WTC11 (cell line): ENCODE results near the gene SLC12A6. TPM values are rescaled to one million over a fixed set of nuclear protein-coding genes. Genes with fewer than 3 reads are reported as not detected.

Experiments
- ATAC-seq: fragments of 200-7000 bp; cut with Tn5 transposase; 2 replicates; pipeline ENCODE4 v1.10.0; 2021; ENCODE audit warnings: mild to moderate bottlenecking, moderate library complexity
- CTCF ChIA-PET: fragments of 300-600 bp; sonication (Branson Sonifier 250); formaldehyde crosslinking; loops from one replicate; lab custom pipeline; 2021; ENCODE audit warnings: antibody characterized with exemption; lab: Charles Lee
- POLR2A ChIA-PET: fragments of 350-600 bp; sonication (Branson Sonifier 250); formaldehyde crosslinking; loops from one replicate; lab custom pipeline; 2021; ENCODE audit warnings: antibody characterized with exemption; lab: Charles Lee
- DNase-seq: peaks from one replicate; pipeline ENCODE4 v3.0.0; 2021; ENCODE audit warnings: low spot score
- H3K27ac Mint-ChIP-seq: 2 replicates; pipeline ENCODE4 v1.8.0; 2021; ENCODE audit warnings: mixed read lengths
- H3K27me3 Mint-ChIP-seq: 2 replicates; pipeline ENCODE4 v1.8.0; 2021; ENCODE audit warnings: low read depth, mild to moderate bottlenecking, moderate library complexity, mixed read lengths
- H3K36me3 Mint-ChIP-seq: 2 replicates; pipeline ENCODE4 v1.8.0; 2021; ENCODE audit warnings: mixed read lengths
- H3K4me1 Mint-ChIP-seq: 2 replicates; pipeline ENCODE4 v1.8.0; 2022; ENCODE audit warnings: mixed read lengths
- H3K4me3 Mint-ChIP-seq: 2 replicates; pipeline ENCODE4 v1.8.0; 2021; ENCODE audit warnings: mild to moderate bottlenecking, moderate library complexity, mixed read lengths
- H3K9me3 Mint-ChIP-seq: 2 replicates; pipeline ENCODE4 v1.8.0; 2021; ENCODE audit warnings: mixed read lengths
- AR ChIP-seq: fragments of 250-450 bp; sonication (Bioruptor Pico); IDR thresholded peaks from 2 replicates; pipeline ENCODE4 v1.9.0; 2021; ENCODE audit warnings: mild to moderate bottlenecking
- CDX4 ChIP-seq: fragments of 250-450 bp; sonication (Bioruptor Pico); IDR thresholded peaks from 2 replicates; pipeline ENCODE4 v1.9.0; 2021; ENCODE audit warnings: moderate library complexity, mild to moderate bottlenecking, inconsistent platforms, borderline replicate concordance
- CREB1 ChIP-seq: sonication (generic); formaldehyde crosslinking; IDR thresholded peaks from 2 replicates; pipeline ENCODE4 v1.8.0; 2023; ENCODE audit warnings: mild to moderate bottlenecking, missing genetic modification reagents
- E2F1 ChIP-seq: sonication (generic); formaldehyde crosslinking; IDR thresholded peaks from 2 replicates; pipeline ENCODE4 v1.8.0; 2022; ENCODE audit warnings: mild to moderate bottlenecking, missing genetic modification reagents
- E2F5 ChIP-seq: sonication (generic); formaldehyde crosslinking; IDR thresholded peaks from 2 replicates; pipeline ENCODE4 v1.8.1; 2022; ENCODE audit warnings: mild to moderate bottlenecking, moderate library complexity, missing genetic modification reagents
- ERG ChIP-seq: fragments of 250-450 bp; sonication (Bioruptor Pico); IDR thresholded peaks from 2 replicates; pipeline ENCODE4 v1.8.0; 2021; ENCODE audit warnings: mild to moderate bottlenecking
- GTF2I ChIP-seq: fragments of 250-450 bp; sonication (Bioruptor Pico); conservative IDR thresholded peaks from 2 replicates; pipeline ENCODE4 v1.4.0; 2021; ENCODE audit warnings: mild to moderate bottlenecking
- IRF1 ChIP-seq: sonication (generic); formaldehyde crosslinking; IDR thresholded peaks from 2 replicates; pipeline ENCODE4 v1.8.0; 2023; ENCODE audit warnings: missing genetic modification reagents
- MAX ChIP-seq: sonication (generic); formaldehyde crosslinking; IDR thresholded peaks from 2 replicates; pipeline ENCODE4 v1.8.0; 2022; ENCODE audit warnings: mild to moderate bottlenecking, missing genetic modification reagents
- MXD4 ChIP-seq: fragments of 250-450 bp; sonication (Bioruptor Pico); IDR thresholded peaks from 2 replicates; pipeline ENCODE4 v1.8.0; 2021; ENCODE audit warnings: mild to moderate bottlenecking, moderate library complexity, borderline replicate concordance
- NFYB ChIP-seq: sonication (generic); formaldehyde crosslinking; conservative IDR thresholded peaks from 2 replicates; pipeline ENCODE4 v1.8.0; 2022; ENCODE audit warnings: low read depth, missing genetic modification reagents
- USF1 ChIP-seq: sonication (generic); formaldehyde crosslinking; IDR thresholded peaks from 2 replicates; pipeline ENCODE4 v1.8.0; 2022; ENCODE audit warnings: mild to moderate bottlenecking, missing genetic modification reagents
- ZBTB43 ChIP-seq: sonication (generic); formaldehyde crosslinking; IDR thresholded peaks from 2 replicates; pipeline ENCODE4 v1.8.1; 2023; ENCODE audit warnings: mild to moderate bottlenecking, missing genetic modification reagents
- ZMAT4 ChIP-seq: fragments of 250-450 bp; sonication (Bioruptor Pico); IDR thresholded peaks from 2 replicates; pipeline ENCODE4 v1.9.0; 2021; ENCODE audit warnings: mild to moderate bottlenecking
- ZNF121 ChIP-seq: sonication (generic); formaldehyde crosslinking; IDR thresholded peaks from 2 replicates; pipeline ENCODE4 v1.8.0; 2023; ENCODE audit warnings: missing genetic modification reagents
- ZNF423 ChIP-seq: fragments of 250-450 bp; sonication (Bioruptor Pico); IDR thresholded peaks from 2 replicates; pipeline ENCODE4 v2.1.2; 2022; ENCODE audit warnings: mild to moderate bottlenecking, moderate library complexity
- total RNA-seq: library from RNA; stranded (reverse); gene quantifications from 3 replicates; pipeline ENCODE4 v1.2.3, GENCODE V29; 2021

The SLC12A6 gene
- total RNA-seq, 1 experiment from 2014 or later, result 16.2 TPM

- ChIA-PET CTCF (no interaction called here), POLR2A (no interaction called here)
- ATAC-seq, result no peak
- peak overlapping the region; percentile 19; the same call in 1 of the 2 replicates for H3K4me3 Mint-ChIP-seq
- no peak for DNase-seq
- H3K9me3 Mint-ChIP-seq, result no peaks in the 10 kb centered on the region
- peaks cover 27% of the 10 kb centered on the region for H3K4me1 Mint-ChIP-seq
- peaks cover 25% of the 10 kb centered on the region for H3K36me3 Mint-ChIP-seq
- peak overlapping the region; percentile 60; the same call in 1 of the 2 replicates for H3K27ac Mint-ChIP-seq
- TF ChIP-seq USF1 (CRISPR knock-in tag), result no peak
- no peak for TF ChIP-seq CDX4 (CRISPR knock-in tag)
- TF ChIP-seq ZMAT4 (CRISPR knock-in tag), result no peak
- TF ChIP-seq MXD4 (CRISPR knock-in tag), result no peak
- no peak for TF ChIP-seq GTF2I (CRISPR knock-in tag)
- TF ChIP-seq IRF1, result no peak
- no peak for TF ChIP-seq E2F1 (CRISPR knock-in tag)
- peaks cover 6% of the 10 kb centered on the region for H3K27me3 Mint-ChIP-seq
Observed at GRCh38 chr15:34339946-34340345, 2.4 kb upstream of the SLC12A6 start.

- Mint-ChIP-seq H3K27ac (no peak overlapping the region), H3K27me3 (peaks cover 6% of the 10 kb centered on the region), H3K4me3 (peak overlapping the region; percentile 74), H3K9me3 (no peaks in the 10 kb centered on the region), H3K36me3 (peaks cover 25% of the 10 kb centered on the region), H3K4me1 (peaks cover 24% of the 10 kb centered on the region)
- CTCF ChIA-PET, result interaction anchor here (0.9 to 3.1 kb wide), 8 partner anchors 10 to 249 kb away, joined by 3 to 16 read pairs (median 6); partner anchors contain the start of gene LPCAT4
- POLR2A ChIA-PET, result interaction anchor here (0.6 to 2.5 kb wide), 5 partner anchors 9 to 246 kb away, joined by 3 to 9 read pairs (median 3); partner anchors contain the start of gene LPCAT4
- no peak for TF ChIP-seq CREB1 (CRISPR knock-in tag)
- no peak for TF ChIP-seq ZNF423 (CRISPR knock-in tag)
- no peak for TF ChIP-seq USF1 (CRISPR knock-in tag)
- no peak for TF ChIP-seq MAX (CRISPR knock-in tag)
- TF ChIP-seq ERG (CRISPR knock-in tag), result no peak
- TF ChIP-seq ZNF121 (CRISPR knock-in tag), result no peak
- DNase-seq, result no peak
- no peak for ATAC-seq
Observed at GRCh38 chr15:34338347-34338746, 766 bp upstream of the SLC12A6 start.

GRCh38 chr15:34336991-34337556 is 507 bp downstream of the SLC12A6 start:
- peak; percentile 13 for ATAC-seq
- Mint-ChIP-seq H3K36me3 (peaks cover 25% of the 10 kb centered on the region), H3K27ac (peak overlapping the region; percentile 95), H3K9me3 (no peaks in the 10 kb centered on the region), H3K4me3 (peak overlapping the region; percentile 97), H3K27me3 (peaks cover 6% of the 10 kb centered on the region), H3K4me1 (peaks cover 22% of the 10 kb centered on the region)
- CTCF ChIA-PET, result interaction anchor here (0.6 to 3.1 kb wide), 8 partner anchors 19 to 251 kb away, joined by 3 to 16 read pairs (median 4); partner anchors contain the start of genes GOLGA8B and LPCAT4
- DNase-seq, result no peak
- POLR2A ChIA-PET, result interaction anchor here (1.2 to 2.5 kb wide), 3 partner anchors 8 to 127 kb away, joined by 3 to 9 read pairs (median 4); partner anchors contain the start of genes KATNBL1 and LPCAT4
- TF ChIP-seq NFYB (CRISPR knock-in tag) (no peak), CREB1 (CRISPR knock-in tag) (no peak), ZBTB43 (CRISPR knock-in tag) (no peak), USF1 (CRISPR knock-in tag) (no peak), E2F5 (no peak), AR (CRISPR knock-in tag) (no peak)
